Caco-2 (cell line): ENCODE data around the gene PRR18. TPM values are rescaled to one million over a fixed set of nuclear protein-coding genes. Genes with fewer than 3 reads are reported as not detected.

ENCODE experiments used
- BruUV-seq: library from RNA; stranded (reverse); fragments of 400-500 nt; replicated peaks from 2 replicates; lab custom pipeline; 2021; lab: Mats Ljungman, UMichigan
- CTCF ChIA-PET: fragments of 300-600 bp; sonication (Branson Sonifier 250); formaldehyde crosslinking; loops from one replicate; lab custom pipeline; 2022; ENCODE audit warnings: antibody characterized with exemption; lab: Charles Lee
- POLR2A ChIA-PET: fragments of 300-600 bp; sonication (Branson Sonifier 250); formaldehyde crosslinking; loops from one replicate; lab custom pipeline; 2022; ENCODE audit warnings: antibody characterized with exemption; lab: Charles Lee
- DNase-seq, 2 experiments: peaks; one replicate each; pipeline versions ENCODE4 v3.0.0 to v3.0.0-alpha.2; 2020 to 2022
- H3K27me3 ChIP-seq: replicated peaks from 2 replicates; pipeline ENCODE4 v1.6.0; 2011; ENCODE audit warnings: low read length; ENCODE audit not compliant: control insufficient read depth, insufficient read depth
- H3K36me3 ChIP-seq: 2 replicates; pipeline ENCODE4 v1.5.1; 2011; ENCODE audit warnings: low read length; ENCODE audit not compliant: control insufficient read depth, insufficient read depth
- H3K4me1 ChIP-seq: fragments of 250-450 bp; sonication (Bioruptor Pico); 2 replicates; pipeline ENCODE4 v1.5.1; 2020; ENCODE audit warnings: mild to moderate bottlenecking
- H3K4me3 ChIP-seq: 2 replicates; pipeline ENCODE4 v1.5.1; 2011; ENCODE audit warnings: low read depth, mild to moderate bottlenecking, control low read depth, low read length
- H3K9me3 ChIP-seq: fragments of 250-450 bp; sonication (Bioruptor Pico); 2 replicates; pipeline ENCODE4 v1.5.1; 2020; ENCODE audit warnings: mild to moderate bottlenecking, moderate library complexity
- H3K27ac Mint-ChIP-seq: one replicate; pipeline ENCODE4 v1.8.0; 2022; ENCODE audit warnings: mixed read lengths; ENCODE audit not compliant: unreplicated experiment
- H3K27me3 Mint-ChIP-seq: one replicate; pipeline ENCODE4 v1.8.0; 2022; ENCODE audit warnings: mixed read lengths; ENCODE audit not compliant: insufficient read depth, unreplicated experiment
- H3K36me3 Mint-ChIP-seq: one replicate; pipeline ENCODE4 v1.8.0; 2022; ENCODE audit warnings: mild to moderate bottlenecking, mixed read lengths; ENCODE audit not compliant: insufficient read depth, unreplicated experiment
- H3K4me1 Mint-ChIP-seq: one replicate; pipeline ENCODE4 v1.8.0; 2022; ENCODE audit warnings: low read depth, mixed read lengths; ENCODE audit not compliant: unreplicated experiment
- H3K4me3 Mint-ChIP-seq: one replicate; pipeline ENCODE4 v1.8.0; 2022; ENCODE audit warnings: mild to moderate bottlenecking, moderate library complexity, mixed read lengths; ENCODE audit not compliant: unreplicated experiment
- H3K9me3 Mint-ChIP-seq: one replicate; pipeline ENCODE4 v1.8.0; 2022; ENCODE audit warnings: mixed read lengths; ENCODE audit not compliant: unreplicated experiment
- CTCF ChIP-seq, 2 experiments: fragments of 200-600 bp in 1 of 2; IDR thresholded peaks; 1 replicate in 1 of 2; 2 replicates in 1 of 2; pipeline versions ENCODE4 v1.5.1 to v1.8.0; 2011 to 2022; ENCODE audit warnings: antibody characterized with exemption in 1 of 2, control low read depth in 1 of 2, inconsistent platforms in 1 of 2, low read depth in 1 of 2, low read length in 1 of 2, mild to moderate bottlenecking in 1 of 2, moderate library complexity in 1 of 2; ENCODE audit not compliant: insufficient read depth in 1 of 2, severe bottlenecking in 1 of 2, unreplicated experiment in 1 of 2
- intact Hi-C: fragments of 100-400 bp; cut with micrococcal nuclease; formaldehyde crosslinking; loops from one replicate; pipeline ENCODE4 v1.10.0; 2022; ENCODE audit not compliant: unreplicated experiment
- total RNA-seq: library from RNA; stranded (reverse); gene quantifications from 2 replicates; pipeline ENCODE4 v1.2.3, GENCODE V29; 2022

Gene PRR18
- total RNA-seq, 1 experiment from 2014 or later = 0.95 TPM

- no peaks in the 10 kb centered on the region for H3K36me3 Mint-ChIP-seq
- no peaks in the 10 kb centered on the region for H3K9me3 Mint-ChIP-seq
- CTCF ChIA-PET = no interaction called here
- DNase-seq = no peak
- TF ChIP-seq CTCF (IDR thresholded peaks at IDR 0.05; ENCODE audit: insufficient read depth in 1 of 2, low read depth in 1 of 2, low read length in 1 of 2, severe bottlenecking in 1 of 2, unreplicated experiment in 1 of 2) = no peak
- no peak overlapping the region for H3K27ac Mint-ChIP-seq
- no peaks in the 10 kb centered on the region for H3K4me1 ChIP-seq
- no peaks in the 10 kb centered on the region for H3K36me3 ChIP-seq
- intact Hi-C loops = no loop called here
- H3K4me1 Mint-ChIP-seq = no peaks in the 10 kb centered on the region
- no TSS peak for BruUV-seq
- H3K9me3 ChIP-seq = no peaks in the 10 kb centered on the region
- POLR2A ChIA-PET = no interaction called here
- no peak overlapping the region for H3K4me3 ChIP-seq
- no peaks in the 10 kb centered on the region for H3K27me3 Mint-ChIP-seq
- H3K27me3 ChIP-seq = no peaks in the 10 kb centered on the region
- H3K4me3 Mint-ChIP-seq = no peak overlapping the region
Observed at GRCh38 chr6:166274163-166274562, 34.0 kb downstream of the PRR18 start.

- H3K9me3 ChIP-seq = no peaks in the 10 kb centered on the region
- no peaks in the 10 kb centered on the region for H3K36me3 Mint-ChIP-seq
- BruUV-seq = no TSS peak
- no peak overlapping the region for H3K4me3 Mint-ChIP-seq
- no peak overlapping the region for H3K27ac Mint-ChIP-seq
- H3K4me1 ChIP-seq = no peaks in the 10 kb centered on the region
- no peak for TF ChIP-seq CTCF (IDR thresholded peaks at IDR 0.05; ENCODE audit: insufficient read depth in 1 of 2, low read depth in 1 of 2, low read length in 1 of 2, severe bottlenecking in 1 of 2, unreplicated experiment in 1 of 2)
- H3K9me3 Mint-ChIP-seq = no peaks in the 10 kb centered on the region
- no peaks in the 10 kb centered on the region for H3K27me3 ChIP-seq
- H3K27me3 Mint-ChIP-seq = no peaks in the 10 kb centered on the region
- intact Hi-C loops = no loop called here
- H3K4me3 ChIP-seq = no peak overlapping the region
- H3K36me3 ChIP-seq = no peaks in the 10 kb centered on the region
- DNase-seq = no peak
- ChIA-PET POLR2A (no interaction called here), CTCF (interaction anchor here (0.6 kb wide), 1 partner anchor 82 kb away, joined by 5 read pairs; no protein-coding TSS in a partner anchor)
- H3K4me1 Mint-ChIP-seq = no peaks in the 10 kb centered on the region
Observed at GRCh38 chr6:166271376-166271765, 36.8 kb downstream of the PRR18 start.

GRCh38 chr6:166270706-166271375 is 37.4 kb downstream of the PRR18 start:
- H3K4me1 Mint-ChIP-seq = no peaks in the 10 kb centered on the region
- POLR2A ChIA-PET = no interaction called here
- H3K27ac Mint-ChIP-seq = no peak overlapping the region
- Histone ChIP-seq H3K9me3 (no peaks in the 10 kb centered on the region), H3K4me3 (no peak overlapping the region), H3K27me3 (no peaks in the 10 kb centered on the region), H3K4me1 (no peaks in the 10 kb centered on the region), H3K36me3 (no peaks in the 10 kb centered on the region)
- H3K36me3 Mint-ChIP-seq = no peaks in the 10 kb centered on the region
- intact Hi-C loops = no loop called here
- no peak for DNase-seq
- H3K9me3 Mint-ChIP-seq = no peaks in the 10 kb centered on the region
- no TSS peak for BruUV-seq
- no peaks in the 10 kb centered on the region for H3K27me3 Mint-ChIP-seq
- CTCF ChIA-PET = no interaction called here
- TF ChIP-seq CTCF (IDR thresholded peaks at IDR 0.05; ENCODE audit: insufficient read depth in 1 of 2, low read depth in 1 of 2, low read length in 1 of 2, severe bottlenecking in 1 of 2, unreplicated experiment in 1 of 2) = no peak
- H3K4me3 Mint-ChIP-seq = no peak overlapping the region
